GM19468 (cell line): ENCODE data around the gene UBAC2.

Source experiments
- ATAC-seq: cut with Tn5 transposase; IDR thresholded peaks from one replicate; pipeline ENCODE4 v1.9.1; 2021; ENCODE audit warnings: mild to moderate bottlenecking, moderate library complexity, moderate number of reproducible peaks; ENCODE audit not compliant: unreplicated experiment; ENCODE audit errors: extremely low read depth

Gene UBAC2

DNA sequence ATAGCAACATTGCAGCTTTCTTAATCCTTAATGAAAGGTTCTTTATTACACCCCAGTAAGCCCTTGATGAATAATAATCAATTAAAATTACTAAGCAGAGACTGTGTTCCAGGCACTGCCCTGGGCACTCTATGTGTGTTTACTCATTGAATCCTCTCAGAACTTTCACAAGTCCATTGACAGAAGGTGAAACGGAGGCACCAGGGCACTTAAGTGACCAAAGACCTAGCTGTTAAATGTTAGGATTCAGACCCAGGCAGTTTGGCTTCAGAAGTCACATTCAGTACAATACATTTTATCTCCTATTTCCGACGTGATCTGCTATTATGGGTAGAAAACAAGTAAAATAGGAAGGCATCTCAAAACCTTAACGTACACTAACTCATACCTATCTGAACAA, 103.9 kb downstream of the UBAC2 start:
- ATAC-seq = no peak

DNA sequence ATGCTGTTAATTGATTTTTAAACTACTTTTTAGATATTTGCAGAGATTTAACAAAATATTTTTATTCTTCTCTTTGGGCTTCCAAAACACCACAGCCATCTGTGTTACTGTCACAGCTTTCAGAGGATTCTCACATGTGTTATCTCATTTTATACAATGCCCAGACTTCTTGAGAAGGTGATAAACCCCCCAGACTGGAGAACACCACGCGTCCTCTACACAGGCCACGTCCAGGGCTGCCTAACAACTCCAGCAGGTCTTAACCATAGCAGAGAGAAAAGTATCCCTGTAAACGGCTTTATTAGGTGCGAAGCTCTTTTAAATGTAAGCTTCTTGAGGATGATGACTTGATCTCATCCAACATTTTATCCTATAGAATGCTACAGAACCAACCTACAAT, 104.5 kb downstream of the UBAC2 start:
- ATAC-seq = no peak

DNA sequence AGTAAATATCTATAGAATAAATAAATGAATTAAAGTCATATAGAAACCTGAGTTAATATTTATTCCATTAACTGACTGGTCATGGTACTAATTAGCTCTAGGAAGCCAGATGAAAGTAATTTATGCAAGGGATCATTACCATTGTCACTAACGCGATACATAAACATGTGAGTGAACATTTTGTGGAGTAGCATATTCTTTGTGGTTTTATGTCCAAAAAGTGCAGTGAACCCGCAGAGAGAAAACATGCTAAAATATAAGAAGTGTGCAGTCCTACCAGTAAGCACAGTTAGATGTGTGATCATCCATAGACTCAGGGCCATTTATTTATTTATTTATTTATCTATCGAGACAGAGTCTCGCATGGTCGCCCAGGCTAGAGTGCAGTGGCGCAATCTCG, 104.9 kb downstream of the UBAC2 start:
- no peak for ATAC-seq

DNA sequence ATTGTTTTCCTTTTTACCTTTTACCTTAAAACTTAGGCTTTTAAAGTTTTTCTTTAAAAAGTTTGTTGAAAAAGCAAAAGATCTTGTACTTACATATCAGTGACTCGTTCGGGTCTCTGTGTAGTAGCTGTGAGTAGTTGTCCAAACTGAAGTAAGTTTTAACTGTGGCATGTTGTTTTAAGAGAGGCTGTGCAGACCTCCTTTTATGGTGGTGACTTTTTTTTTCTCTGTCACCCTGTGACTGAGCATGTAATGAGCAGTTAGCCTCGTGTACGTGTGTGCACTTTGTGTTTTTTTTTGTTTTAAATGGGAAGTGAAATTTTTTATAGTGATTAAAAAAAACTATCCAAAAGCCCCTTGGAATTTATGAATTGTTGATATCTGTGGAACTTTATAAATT, 106.6 kb downstream of the UBAC2 start, which contains the start of gene GPR183:
TSS of gene GPR183 (minus strand) at position 153 of the 400 bp plus-strand sequence. CDS start 11,254 bp downstream, outside the sequence.
- peak; percentile 69 for ATAC-seq

DNA sequence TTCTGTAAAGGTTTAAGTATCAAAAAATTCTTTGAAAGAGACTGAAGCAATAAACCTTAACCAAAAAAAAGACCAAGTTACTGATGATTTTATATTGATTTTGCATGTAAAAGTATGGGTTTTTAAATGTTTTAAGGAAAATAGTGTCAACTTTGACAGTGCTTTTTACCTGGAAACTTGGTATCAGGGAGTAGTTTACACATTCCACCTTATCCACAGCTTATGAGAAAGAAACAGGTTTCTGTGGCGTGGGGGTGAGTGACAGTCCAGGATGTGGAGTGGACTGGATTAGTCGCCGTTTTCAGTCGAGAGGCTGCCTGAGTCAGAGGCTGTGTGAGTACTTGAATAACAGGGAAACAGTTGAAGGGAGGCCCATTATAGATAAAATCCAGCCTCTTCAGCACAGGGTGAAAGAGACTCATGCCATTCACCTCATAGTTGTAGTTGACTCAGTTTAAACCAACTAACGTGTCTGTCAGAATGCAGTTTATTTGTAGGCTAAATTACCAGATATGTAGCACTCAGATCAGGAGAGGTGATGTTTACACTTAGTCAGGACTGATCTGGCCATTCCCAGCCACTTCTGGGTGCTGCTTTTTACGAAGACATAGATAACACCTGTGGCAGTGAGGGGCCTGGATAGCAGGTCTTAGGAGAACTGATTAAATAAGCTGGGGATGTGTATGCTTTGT, 107.1 kb downstream of the UBAC2 start:
- no peak for ATAC-seq

DNA sequence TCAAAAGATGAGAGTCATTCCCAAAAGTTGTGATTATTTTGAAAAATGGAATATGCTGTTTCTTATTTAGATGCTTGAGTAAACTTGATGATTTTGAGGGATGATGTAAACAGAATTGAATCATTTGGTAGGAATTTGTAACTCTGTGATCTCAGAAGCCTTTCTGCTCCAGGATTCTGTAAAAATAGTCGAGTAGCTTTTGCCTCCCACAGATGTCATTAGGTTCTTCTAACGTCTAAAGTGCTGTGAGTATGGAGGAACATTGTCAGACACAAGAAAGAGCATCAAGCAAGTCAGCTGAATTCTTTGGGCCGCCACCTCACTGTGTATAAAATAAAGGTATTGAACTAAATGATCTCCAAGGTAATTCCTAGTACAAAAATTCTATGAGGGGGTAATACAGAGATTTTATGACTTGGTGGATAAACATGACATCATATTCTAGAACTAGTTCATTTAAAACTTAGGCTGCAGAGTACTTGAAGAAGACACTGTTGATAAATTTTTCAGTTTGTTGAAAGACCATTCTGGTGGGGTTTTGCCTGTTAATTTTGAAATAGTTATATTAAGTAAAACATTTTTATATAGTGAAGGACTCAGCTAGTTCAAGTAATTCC, 107.9 kb downstream of the UBAC2 start:
- no peak for ATAC-seq

DNA sequence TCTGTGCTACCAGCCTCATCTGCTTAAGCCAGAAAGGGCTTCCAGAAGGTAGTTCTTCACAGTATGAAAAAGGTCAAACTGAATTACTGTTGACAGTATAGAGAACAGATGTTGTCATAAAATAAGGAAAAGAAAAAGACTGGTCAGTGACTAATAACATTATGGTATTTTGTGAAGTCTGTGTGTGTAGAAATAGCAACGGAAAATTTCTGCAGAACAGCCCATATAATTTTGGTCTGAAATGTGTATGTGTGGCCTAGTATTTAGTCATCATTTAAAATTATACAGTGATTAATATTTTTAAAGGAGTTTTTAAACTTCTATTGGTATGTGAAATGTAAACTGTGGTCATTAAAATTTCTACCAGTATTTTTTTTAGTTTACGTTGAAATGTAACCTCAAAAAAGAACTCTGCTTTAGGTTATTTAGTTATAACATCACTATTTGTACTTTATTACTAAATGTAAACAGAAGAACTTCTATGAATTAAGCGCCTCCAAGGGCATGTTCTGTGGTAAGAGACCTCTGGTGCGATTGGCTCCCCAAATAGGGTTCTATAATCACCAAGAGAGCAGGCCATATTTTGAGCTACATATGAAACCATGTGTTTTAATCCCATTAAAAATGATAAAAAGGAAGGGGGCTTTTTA, 109.9 kb downstream of the UBAC2 start:
- ATAC-seq = no peak

DNA sequence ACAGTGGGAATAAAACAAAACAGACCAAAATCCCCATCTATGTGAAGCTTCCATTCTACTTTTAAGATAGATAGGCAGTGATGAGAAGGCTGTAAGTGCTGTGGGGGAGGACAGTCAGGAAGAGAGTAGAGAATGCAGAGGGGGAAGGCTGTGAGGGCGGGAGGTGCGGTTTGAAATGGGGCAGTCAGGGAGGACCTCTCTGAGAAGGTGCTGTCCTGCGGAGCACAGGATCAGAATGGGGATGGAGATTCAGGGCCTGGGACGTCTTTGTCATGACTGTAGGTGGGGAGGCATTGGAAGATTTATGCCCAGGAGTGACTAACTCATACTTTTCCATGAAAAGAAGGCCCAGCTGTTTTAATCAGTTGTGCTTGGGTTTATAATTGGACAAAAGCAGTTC, 110.5 kb downstream of the UBAC2 start:
- ATAC-seq = no peak

DNA sequence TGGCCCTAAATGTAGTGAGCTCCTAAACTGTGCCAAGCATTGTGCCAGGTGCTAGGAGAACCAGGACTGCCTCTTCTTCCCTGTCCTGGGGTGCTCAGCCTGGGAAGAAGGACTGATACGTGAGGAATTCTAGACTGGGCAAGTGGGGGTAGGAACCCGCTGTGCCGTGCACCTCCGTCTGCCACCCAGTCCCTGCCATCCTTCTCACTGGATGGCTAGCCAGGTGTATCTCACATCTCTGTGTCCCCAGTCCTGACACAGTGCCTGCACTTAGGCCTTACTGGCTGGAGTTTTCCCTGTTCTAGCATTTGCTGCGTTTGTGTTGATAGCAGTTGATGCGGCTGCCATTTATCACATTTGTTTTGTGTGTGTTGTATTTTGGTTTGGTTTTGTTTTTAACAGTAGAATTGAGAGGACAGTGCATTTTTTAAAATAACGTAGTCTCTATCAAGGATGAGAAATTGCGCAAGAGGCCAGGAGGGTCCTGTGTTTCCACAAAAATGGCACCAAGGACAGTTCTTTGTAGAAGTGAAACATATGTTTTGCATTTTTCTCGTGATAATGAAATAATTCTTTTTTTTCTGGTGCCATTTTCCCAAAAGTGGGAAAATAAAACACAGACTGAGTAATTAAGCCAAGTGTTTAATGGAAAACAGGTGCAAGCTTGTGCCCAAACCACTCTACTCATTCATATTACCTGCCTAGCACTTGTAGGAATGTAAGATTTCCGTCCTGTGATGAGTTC, 111.3 kb downstream of the UBAC2 start:
- no peak for ATAC-seq

DNA sequence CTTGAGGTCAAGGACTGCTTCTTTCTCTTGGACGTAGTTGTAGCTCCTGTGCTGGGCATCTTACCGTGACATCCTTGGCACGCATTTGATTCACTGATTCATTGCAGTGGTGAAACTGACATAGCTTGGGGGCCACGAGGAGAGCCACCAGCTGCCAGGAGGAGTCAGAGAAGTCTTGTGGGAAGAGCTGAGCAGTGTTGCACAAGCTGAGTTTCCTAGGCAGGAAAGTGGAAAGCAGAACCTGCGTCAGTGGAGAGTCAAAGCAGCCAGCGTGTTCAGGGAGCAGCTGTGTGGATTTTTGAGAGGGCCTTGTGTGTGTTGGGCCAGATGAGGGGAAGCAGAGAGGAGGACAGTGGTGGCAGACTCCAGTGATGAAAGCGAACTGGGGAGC, 111.8 kb downstream of the UBAC2 start:
- no peak for ATAC-seq

DNA sequence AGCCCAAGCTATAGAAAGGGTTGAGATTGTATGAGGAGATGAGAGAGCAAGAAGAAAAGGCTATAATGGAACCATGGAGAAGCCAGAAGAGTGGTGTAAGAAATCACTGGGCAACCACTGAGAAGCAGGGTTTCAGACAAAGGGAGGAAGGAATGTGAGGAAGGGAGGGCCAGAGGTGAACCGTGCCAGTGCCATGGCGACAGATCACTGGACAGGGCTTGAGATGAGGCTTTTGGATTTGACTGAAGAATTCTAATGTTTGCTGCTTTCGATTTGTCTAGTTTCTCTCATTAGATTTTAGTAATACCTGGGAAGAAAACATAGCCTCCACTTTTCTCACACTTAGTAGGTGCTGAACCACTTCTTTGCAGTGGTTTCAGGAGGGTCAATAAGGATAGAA, 112.8 kb downstream of the UBAC2 start:
- no peak for ATAC-seq

DNA sequence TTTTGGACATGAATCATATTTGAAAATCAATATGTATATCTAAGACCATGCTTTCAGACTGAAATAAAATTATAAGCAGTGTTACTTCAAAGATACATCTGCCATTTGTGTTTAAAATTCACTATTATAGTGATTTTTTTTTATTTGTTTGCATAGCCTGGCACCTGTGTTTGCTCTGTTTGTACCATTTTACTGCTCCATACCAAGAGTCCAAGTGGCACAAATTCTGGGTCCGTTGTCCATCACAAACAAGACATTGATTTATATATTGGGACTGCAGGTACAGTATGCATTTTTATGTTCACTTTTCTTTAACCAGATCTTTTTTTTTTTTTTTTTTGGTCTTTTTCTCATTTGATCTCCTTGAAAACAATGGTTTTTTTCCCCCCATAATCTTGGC, 113.3 kb downstream of the UBAC2 start:
- ATAC-seq = no peak

DNA sequence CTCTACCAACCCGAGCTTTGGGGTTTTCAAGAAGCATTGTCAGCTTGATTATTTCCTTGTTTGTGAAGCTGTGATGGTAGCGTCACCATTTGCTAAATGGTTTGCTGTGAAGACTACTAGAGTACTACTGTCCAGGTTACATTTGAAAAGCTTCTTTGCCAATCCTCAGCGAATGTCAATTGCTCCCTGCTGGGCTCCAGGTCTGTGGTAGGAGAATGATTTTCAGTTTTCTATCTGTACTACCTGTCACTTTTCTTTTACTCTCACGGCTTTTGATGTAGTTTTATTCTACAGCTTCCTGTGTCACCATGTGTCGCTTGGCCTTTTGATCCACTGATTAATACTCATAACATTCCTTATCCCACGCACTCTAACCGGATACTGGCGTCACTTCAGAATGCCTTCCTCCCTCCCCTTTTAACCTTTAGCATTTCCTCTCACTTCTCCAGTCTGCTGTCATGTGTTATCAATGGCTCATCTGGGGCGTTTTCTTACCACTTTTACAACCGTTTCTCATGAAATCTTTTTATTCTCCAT, 114.1 kb downstream of the UBAC2 start:
- no peak for ATAC-seq

DNA sequence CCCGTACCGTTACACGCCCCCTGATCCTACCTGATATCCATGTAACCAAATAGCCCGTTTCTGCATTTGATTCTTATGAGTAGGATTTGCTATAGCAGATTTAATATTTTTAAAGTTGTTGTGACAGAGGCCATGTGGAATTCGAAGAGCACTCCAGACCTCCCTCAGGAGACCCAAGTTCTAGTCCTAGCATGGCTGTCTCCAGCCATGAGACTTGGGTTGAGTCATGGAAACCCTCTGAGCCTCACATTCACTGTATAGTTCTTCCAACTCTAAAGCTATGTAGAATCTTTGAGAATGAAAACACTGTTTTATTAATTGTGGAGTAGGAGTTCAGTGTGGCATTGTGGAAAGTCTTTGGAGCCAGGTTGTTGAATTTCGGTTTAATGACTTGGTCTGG, 114.5 kb downstream of the UBAC2 start:
- ATAC-seq = no peak

DNA sequence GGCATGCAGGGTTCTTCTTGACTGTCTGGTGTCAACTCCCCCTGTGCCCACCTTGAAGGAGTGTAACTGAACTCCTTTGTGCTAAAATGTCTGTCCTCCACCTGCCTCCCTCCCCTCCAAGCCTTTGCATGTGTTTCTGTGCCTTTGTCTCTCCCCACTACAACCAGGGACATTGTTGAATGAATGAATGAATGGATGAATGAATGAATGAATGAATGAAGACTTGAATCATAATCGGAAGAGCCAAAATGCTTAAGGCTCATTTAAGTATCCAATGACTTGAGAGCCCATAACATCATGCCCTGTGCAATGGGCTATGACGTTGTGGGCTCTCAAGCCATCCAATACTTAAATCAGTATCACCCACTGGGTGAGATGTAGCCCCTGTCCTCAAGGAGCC, 115.6 kb downstream of the UBAC2 start:
- no peak for ATAC-seq

DNA sequence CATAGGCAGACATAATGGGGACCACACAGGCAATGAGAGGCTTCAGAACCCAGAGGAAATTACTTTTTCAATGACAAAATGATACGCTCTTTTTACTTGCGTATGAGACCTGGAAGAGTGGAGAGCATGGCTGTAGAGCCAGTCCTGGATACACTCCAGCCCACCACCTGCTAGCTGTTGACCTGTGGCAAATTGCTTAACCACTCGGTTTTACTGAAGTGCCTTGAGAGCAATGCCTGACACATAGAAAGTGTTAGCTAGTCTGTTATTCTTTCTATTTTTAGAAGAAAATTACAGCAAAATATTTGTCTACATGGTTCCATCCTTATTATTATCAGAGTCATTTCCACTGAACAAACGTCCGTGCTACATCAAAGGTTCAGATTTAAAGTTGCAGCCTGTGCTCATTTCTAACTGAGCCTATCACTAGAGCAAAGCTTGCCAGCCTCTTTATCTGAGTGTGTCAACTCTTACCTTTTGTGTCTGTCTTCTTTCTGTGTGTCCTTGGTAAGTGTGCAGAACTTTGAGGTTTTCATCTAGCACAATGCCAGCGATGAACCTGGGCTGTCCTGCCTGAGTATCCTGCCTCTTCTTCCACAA, 116.1 kb downstream of the UBAC2 start:
- ATAC-seq = no peak

DNA sequence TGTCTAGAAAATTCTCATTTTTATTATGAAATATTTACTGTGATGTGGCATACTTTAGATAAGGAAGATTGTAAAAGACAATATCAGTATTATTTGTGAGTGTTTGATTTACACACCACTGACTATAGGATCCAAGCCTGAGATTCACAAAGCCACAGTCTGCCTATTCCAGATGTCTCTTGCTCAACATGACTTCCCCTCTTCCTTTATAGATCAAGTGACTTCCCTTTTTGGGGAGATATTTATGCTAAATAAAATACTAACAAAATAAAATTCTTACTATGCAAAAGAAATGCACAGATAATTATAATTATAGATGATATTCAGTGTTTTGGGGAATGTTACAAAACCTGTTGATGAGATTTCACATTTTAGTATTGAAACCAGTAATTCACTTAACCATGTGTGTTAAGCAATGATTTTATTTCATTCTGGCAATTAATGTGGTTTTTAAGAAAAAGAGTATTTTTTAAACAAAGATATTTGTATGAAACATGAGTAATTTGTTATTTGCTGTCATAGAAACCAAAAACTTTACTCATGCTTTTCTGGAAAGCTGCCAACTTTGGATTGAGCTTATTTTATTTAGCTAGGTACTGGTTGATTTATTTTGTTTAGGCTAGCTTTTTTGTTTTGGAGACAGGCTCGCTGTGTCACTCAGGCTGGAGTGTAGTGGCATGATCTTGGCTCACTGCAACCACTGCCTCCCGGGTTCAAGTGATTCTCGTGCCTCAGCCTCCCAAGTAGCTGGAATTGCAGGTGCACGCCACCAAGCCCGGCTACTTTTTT, 120.2 kb downstream of the UBAC2 start:
- ATAC-seq = no peak

DNA sequence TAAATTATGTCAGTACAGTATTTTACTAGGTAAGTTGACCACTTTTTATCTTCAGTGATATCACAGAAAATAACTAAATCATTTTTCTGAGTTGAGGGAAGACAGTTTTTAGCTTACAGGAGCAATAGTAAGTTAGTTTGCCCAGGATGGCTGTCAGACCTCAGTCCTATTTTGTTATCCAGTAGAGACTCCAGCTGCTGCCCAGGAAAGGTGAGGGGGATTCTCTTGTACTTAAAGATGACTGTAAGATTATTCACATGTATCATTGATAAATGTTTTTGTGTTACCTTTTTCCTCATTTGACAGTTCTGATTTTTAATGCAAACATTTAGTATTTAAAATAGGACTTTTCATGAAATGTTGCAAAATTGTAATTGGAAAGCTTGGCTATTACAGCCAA, 121.1 kb downstream of the UBAC2 start:
- no peak for ATAC-seq

DNA sequence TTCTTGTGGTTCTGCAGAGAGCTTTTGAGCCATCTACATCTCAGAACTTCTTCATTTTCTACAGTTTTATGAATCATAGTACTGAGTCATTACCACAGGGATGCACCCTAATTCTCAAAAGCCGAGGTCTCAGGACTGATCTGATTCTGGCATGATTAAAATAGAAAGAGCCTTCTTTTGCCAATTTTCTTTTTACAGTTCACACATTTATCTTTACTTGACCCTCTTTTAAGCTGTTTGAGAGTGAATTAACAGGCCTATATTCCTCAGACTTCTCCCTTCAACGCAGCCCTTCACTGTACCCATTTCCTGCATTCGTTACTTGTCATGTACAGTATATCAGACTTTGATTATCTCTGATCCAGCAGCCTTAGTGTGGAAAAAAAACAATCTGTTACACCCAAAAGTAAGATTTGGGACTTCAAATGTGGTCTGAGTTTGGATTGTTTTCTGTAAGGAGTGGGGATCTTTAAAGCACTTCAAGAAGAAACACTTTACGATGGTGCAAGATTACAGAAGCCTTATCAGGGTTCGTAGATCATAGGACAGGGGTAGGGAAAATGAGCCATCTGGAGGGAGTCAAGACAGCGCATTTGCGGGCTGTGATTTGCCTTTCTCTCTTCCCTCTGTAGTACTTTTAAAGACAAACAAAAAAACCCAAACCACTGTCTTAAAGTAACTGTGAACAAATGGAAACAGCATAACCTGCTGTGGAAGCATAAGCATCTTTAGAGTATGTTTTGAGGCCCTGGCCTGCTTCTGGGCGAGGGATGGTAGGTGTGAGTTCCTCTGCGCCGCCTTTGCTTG, 121.8 kb downstream of the UBAC2 start:
- peak; percentile 93 for ATAC-seq
